Large intestine (tissue), 3 donors: ENCODE measurements around the gene S100A3. TPM values are rescaled to one million over a fixed set of nuclear protein-coding genes. Genes with fewer than 3 reads are reported as not detected.
"Not testable (repeated sequence)": the region's sequence is repeated elsewhere in the genome, so short reads cannot be mapped to it uniquely, and the experiment has no call there.

Source experiments
- DNase-seq, 2 donors: peaks; one replicate each; pipeline versions ENCODE4 v3.0.0 to v3.0.0-alpha.2; 2013
- H3K27ac ChIP-seq: one replicate; pipeline ENCODE4 v1.5.1; 2013; ENCODE audit warnings: low read length
- H3K27me3 ChIP-seq: 2 replicates; pipeline ENCODE4 v1.6.1; 2013; ENCODE audit warnings: low read length; ENCODE audit not compliant: control insufficient read depth, insufficient read depth
- H3K36me3 ChIP-seq: 2 replicates; pipeline ENCODE4 v1.6.1; 2013; ENCODE audit warnings: low read length; ENCODE audit not compliant: control insufficient read depth, insufficient read depth
- H3K4me1 ChIP-seq: one replicate; pipeline ENCODE4 v1.6.1; 2013; ENCODE audit warnings: low read length; ENCODE audit not compliant: control insufficient read depth, insufficient read depth
- H3K4me3 ChIP-seq: one replicate; pipeline ENCODE4 v1.5.1; 2013; ENCODE audit warnings: low read length
- H3K9me3 ChIP-seq: one replicate; pipeline ENCODE4 v1.6.1; 2013; ENCODE audit warnings: mild to moderate bottlenecking, low read depth, low read length, moderate library complexity; ENCODE audit not compliant: control insufficient read depth
- WGBS: methylation state at CpG from one replicate; pipeline ENCODE4 v1.1.5; 2013; ENCODE audit warnings: low lambda C conversion rate; ENCODE audit not compliant: insufficient coverage; 5-methylcytosine and 5-hydroxymethylcytosine counted together
- polyA plus RNA-seq: library from polyadenylated mRNA; unstranded; fragments of 120-200 nt; gene quantifications from one replicate; pipeline ENCODE4 v1.2.1, GENCODE V29; 2013

S100A3 gene
- polyA plus RNA-seq, 1 donor = not detected

GRCh38 chr1:153570874-153571273, 21.8 kb upstream of the S100A3 start:
- Histone ChIP-seq H3K36me3 (no peaks in the 10 kb centered on the region), H3K9me3 (peaks cover 4% of the 10 kb centered on the region), H3K4me3 (no peak overlapping the region), H3K4me1 (peaks cover 36% of the 10 kb centered on the region), H3K27me3 (no peaks in the 10 kb centered on the region), H3K27ac (peak overlapping the region; percentile 65)
- no CpG with 5 or more reads among the region's 5 CpGs for WGBS
- peak; percentile 74 to 91 for DNase-seq

- Histone ChIP-seq H3K9me3 (no peaks in the 10 kb centered on the region), H3K27me3 (no peaks in the 10 kb centered on the region), H3K4me3 (no peak overlapping the region), H3K36me3 (no peaks in the 10 kb centered on the region), H3K4me1 (peaks cover 47% of the 10 kb centered on the region), H3K27ac (no peak overlapping the region)
- DNase-seq = no peak
- WGBS = 100% methylated on average over 1 of the region's 8 CpGs
Observed at GRCh38 chr1:153569465-153569864, 20.4 kb upstream of the S100A3 start.

GRCh38 chr1:153568367-153569099, 19.5 kb upstream of the S100A3 start:
- no peaks in the 10 kb centered on the region for H3K9me3 ChIP-seq
- peak overlapping the region; percentile 18 for H3K27ac ChIP-seq
- peak overlapping the region; percentile 2 for H3K4me3 ChIP-seq
- no peaks in the 10 kb centered on the region for H3K27me3 ChIP-seq
- WGBS = no CpG with 5 or more reads among the region's 25 CpGs
- H3K36me3 ChIP-seq = no peaks in the 10 kb centered on the region
- DNase-seq = peak; percentile 80 to 86
- peaks cover 50% of the 10 kb centered on the region for H3K4me1 ChIP-seq

- WGBS = no CpG with 5 or more reads among the region's 22 CpGs
- Histone ChIP-seq H3K4me3 (no peak overlapping the region), H3K36me3 (no peaks in the 10 kb centered on the region), H3K27ac (peak overlapping the region; percentile 18), H3K9me3 (no peaks in the 10 kb centered on the region), H3K4me1 (peaks cover 47% of the 10 kb centered on the region), H3K27me3 (no peaks in the 10 kb centered on the region)
- DNase-seq = peak in 1 of 2 donors; percentile 37
Observed at GRCh38 chr1:153567621-153568366, 18.7 kb upstream of the S100A3 start.

GRCh38 chr1:153566414-153567371, 17.6 kb upstream of the S100A3 start:
- Histone ChIP-seq H3K27me3 (no peaks in the 10 kb centered on the region), H3K27ac (peak overlapping the region; percentile 97), H3K9me3 (no peaks in the 10 kb centered on the region), H3K4me1 (peaks cover 47% of the 10 kb centered on the region), H3K4me3 (no peak overlapping the region), H3K36me3 (no peaks in the 10 kb centered on the region)
- WGBS = no CpG with 5 or more reads among the region's 16 CpGs
- peak; percentile 98 to 99 for DNase-seq

GRCh38 chr1:153565529-153566374, 16.7 kb upstream of the S100A3 start, which contains the start of gene S100A2:
Gene S100A2, minus strand, starts transcription at chr1:153565844. Its CDS starts 1,967 bp downstream, at chr1:153563877.
- peak; percentile 57 to 79 for DNase-seq
- Histone ChIP-seq H3K4me3 (no peak within 1 kb of the TSS), H3K9me3 (no peaks in the 10 kb centered on the region), H3K27ac (peak within 1 kb of the TSS; percentile 97), H3K4me1 (peaks cover 46% of the 10 kb centered on the region), H3K36me3 (no peaks in the 10 kb centered on the region), H3K27me3 (no peaks in the 10 kb centered on the region)
- no CpG with 5 or more reads among the region's 8 CpGs for WGBS

- WGBS = no CpG with 5 or more reads among the region's 7 CpGs
- Histone ChIP-seq H3K9me3 (no peaks in the 10 kb centered on the region), H3K27me3 (no peaks in the 10 kb centered on the region), H3K4me1 (peaks cover 42% of the 10 kb centered on the region), H3K4me3 (no peak overlapping the region), H3K27ac (no peak overlapping the region), H3K36me3 (no peaks in the 10 kb centered on the region)
- DNase-seq = no peak
Observed at GRCh38 chr1:153563991-153564390, 14.9 kb upstream of the S100A3 start.

GRCh38 chr1:153563483-153563901, 14.4 kb upstream of the S100A3 start:
- no CpG with 5 or more reads among the region's 6 CpGs for WGBS
- H3K27me3 ChIP-seq = no peaks in the 10 kb centered on the region
- DNase-seq = no peak
- no peak overlapping the region for H3K27ac ChIP-seq
- no peak overlapping the region for H3K4me3 ChIP-seq
- H3K36me3 ChIP-seq = no peaks in the 10 kb centered on the region
- H3K9me3 ChIP-seq = no peaks in the 10 kb centered on the region
- peaks cover 38% of the 10 kb centered on the region for H3K4me1 ChIP-seq

GRCh38 chr1:153562021-153562420, 13.0 kb upstream of the S100A3 start:
- not testable (repeated sequence) for H3K9me3 ChIP-seq, H3K27me3 ChIP-seq, H3K27ac ChIP-seq, DNase-seq, H3K4me3 ChIP-seq, H3K36me3 ChIP-seq
- H3K4me1 ChIP-seq = peaks cover 24% of the 10 kb centered on the region
- no CpG with 5 or more reads among the region's 3 CpGs for WGBS
